GM12878 (cell line): ENCODE data around the gene GSPT1.

Experiments
- CTCF ChIP-seq, 3 experiments: IDR thresholded peaks in 2 of 3; conservative IDR thresholded peaks in 1 of 3; 2 replicates each; pipeline ENCODE4 v1.5.1; 2011; ENCODE audit warnings: low read depth in 3 of 3, low read length in 3 of 3, mild to moderate bottlenecking in 3 of 3, control low read depth in 2 of 3, moderate library complexity in 2 of 3, inconsistent platforms in 1 of 3, mixed read lengths in 1 of 3; ENCODE audit not compliant: control insufficient read depth in 2 of 3, insufficient read depth in 1 of 3; ENCODE audit errors: extremely low read depth in 1 of 3
- REST ChIP-seq: IDR thresholded peaks from 2 replicates; pipeline ENCODE4 v1.6.1; 2012; ENCODE audit warnings: mild to moderate bottlenecking, low read depth, low read length

GRCh38 chr16:11948819-11949218 is 33.1 kb upstream of the GSPT1 start:
- TF ChIP-seq CTCF (IDR thresholded peaks at IDR 0.05 in 2 of 3, conservative IDR thresholded peaks at IDR 0.05 in 1 of 3; ENCODE audit: control insufficient read depth in 2 of 3, extremely low read depth in 1 of 3, insufficient read depth in 1 of 3, low read depth in 3 of 3, low read length in 3 of 3) (no peak), REST (no peak)
